Measurements from ENCODE around the gene APBA2.
"Not testable (repeated sequence)": the region's sequence is repeated elsewhere in the genome, so short reads cannot be mapped to it uniquely, and the experiment has no call there.

Gene APBA2

DNA sequence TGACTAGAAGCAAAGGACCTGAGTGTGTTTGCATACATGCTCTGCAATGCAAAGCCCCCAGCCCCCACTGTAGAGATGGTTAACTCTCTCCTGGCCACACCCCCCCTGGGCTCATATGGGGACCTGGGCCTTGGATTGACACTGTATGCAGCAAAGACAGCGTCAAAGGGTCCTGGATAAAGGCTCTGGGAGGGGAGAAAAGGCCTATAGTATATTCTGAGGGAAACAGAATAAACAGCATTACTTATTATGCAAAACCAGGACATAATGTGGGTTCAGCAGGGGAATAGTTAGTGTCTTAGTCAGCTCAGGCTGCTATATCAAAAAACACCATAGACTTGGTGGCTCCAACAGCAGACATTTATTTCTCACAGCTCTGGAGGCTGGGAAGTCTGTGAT is 158.7 kb downstream of the APBA2 start:
- ChIA-PET CTCF (no interaction called here), POLR2A (no interaction called here)
- DNase-seq (ENCODE audit: extremely low spot score), result no peak
- TF ChIP-seq, protein P1, sequence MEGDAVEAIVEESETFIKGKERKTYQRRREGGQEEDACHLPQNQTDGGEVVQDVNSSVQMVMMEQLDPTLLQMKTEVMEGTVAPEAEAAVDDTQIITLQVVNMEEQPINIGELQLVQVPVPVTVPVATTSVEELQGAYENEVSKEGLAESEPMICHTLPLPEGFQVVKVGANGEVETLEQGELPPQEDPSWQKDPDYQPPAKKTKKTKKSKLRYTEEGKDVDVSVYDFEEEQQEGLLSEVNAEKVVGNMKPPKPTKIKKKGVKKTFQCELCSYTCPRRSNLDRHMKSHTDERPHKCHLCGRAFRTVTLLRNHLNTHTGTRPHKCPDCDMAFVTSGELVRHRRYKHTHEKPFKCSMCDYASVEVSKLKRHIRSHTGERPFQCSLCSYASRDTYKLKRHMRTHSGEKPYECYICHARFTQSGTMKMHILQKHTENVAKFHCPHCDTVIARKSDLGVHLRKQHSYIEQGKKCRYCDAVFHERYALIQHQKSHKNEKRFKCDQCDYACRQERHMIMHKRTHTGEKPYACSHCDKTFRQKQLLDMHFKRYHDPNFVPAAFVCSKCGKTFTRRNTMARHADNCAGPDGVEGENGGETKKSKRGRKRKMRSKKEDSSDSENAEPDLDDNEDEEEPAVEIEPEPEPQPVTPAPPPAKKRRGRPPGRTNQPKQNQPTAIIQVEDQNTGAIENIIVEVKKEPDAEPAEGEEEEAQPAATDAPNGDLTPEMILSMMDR (IDR thresholded peaks at IDR 0.05; ENCODE audit: control extremely low read depth, extremely low read depth, low read depth, missing control alignments), result no peak

DNA sequence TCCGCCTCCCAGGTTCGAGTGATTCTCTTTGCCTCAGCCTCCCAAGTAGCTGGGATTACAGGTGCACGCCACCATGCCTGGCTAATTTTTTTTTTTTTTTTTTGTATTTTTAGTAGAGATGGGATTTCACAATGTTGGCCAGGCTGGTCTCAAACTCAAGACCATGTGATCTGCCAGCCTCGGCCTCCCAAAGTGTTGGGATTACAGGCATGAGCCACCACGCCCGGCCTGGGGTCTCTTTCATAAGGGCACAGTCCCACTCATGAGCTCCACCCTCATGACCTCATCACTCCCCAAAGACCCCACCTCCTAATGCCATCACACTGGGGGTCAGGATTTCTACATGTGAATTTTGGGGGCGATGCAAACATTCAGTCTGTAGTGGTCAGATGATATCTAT is 159.4 kb downstream of the APBA2 start:
- POLR2A ChIA-PET; CTCF ChIA-PET; DNase-seq (ENCODE audit: extremely low spot score): not testable (repeated sequence)

DNA sequence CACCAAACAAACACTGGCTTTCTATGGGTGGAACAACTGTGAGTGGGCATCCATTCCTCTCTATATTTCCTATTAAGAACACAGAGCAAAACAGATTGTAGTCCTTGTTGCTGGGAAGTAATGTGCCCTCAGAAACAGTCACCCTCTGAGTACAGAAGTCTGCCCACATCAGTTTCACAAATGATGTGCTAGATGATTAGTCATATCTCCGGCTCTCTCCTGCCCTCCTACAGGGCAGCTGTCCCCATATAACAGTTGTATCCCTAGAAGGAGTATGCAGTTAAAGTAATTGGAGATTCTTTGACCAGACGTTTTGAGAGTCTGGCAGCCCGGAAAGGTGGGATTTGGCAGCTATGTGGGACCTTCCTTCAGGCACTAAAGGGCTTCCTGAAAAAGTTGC is 159.9 kb downstream of the APBA2 start:
- ChIA-PET CTCF (no interaction called here), POLR2A (no interaction called here)
- TF ChIP-seq, protein P1 (IDR thresholded peaks at IDR 0.05; ENCODE audit: control extremely low read depth, extremely low read depth, low read depth, missing control alignments), result no peak
- DNase-seq (ENCODE audit: extremely low spot score), result no peak

DNA sequence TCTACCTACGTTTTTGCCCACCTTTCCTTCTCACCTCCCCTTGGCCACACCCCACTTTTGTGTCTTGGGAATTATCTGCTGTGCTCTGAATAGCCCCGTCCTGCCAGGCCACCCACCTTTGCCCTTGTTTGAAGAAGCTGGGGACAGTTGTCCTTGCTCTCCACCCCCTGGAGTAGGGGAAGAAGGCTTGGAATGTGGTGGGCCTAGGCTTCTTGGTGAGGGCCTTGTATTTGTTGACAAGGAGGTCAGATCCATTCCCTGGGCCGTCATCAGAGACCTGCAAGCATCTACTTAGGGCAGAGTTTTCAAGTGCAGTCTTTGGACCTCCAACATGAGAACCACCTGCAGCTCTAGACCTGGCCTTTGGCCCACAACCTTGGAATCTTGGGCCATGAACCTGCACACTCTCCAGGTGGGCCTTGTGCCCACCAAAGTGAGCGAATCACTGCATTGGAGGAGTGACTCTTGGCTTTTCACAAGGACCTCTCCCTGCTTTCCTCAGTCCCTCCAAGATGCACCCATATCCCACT is 160.6 kb downstream of the APBA2 start:
- CTCF ChIA-PET, result no interaction called here
- POLR2A ChIA-PET, result no interaction called here
- DNase-seq (ENCODE audit: extremely low spot score), result no peak
- TF ChIP-seq, protein P1 (IDR thresholded peaks at IDR 0.05; ENCODE audit: control extremely low read depth, extremely low read depth, low read depth, missing control alignments), result no peak

DNA sequence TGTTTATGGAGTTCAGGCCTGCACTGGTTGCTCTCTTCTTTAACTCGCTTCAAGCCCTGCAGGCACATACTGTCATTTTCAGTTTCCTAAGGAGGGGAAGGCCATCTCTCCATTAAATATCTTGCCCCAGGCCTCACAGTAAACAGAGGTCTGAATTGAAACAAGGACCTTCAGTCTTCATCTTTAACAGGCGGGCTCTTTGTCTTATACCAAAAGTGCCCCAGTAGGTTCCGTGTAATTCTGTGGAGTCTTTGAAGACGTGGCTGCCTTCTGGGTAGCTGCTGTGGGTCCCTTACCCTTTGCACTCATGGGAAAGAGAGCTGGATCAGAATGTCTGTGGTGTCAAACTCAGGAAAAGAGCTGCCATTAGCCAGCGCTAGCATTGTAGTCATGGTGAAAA is 161.2 kb downstream of the APBA2 start:
- TF ChIP-seq, protein P1 (IDR thresholded peaks at IDR 0.05; ENCODE audit: control extremely low read depth, extremely low read depth, low read depth, missing control alignments), result no peak
- POLR2A ChIA-PET, result no interaction called here
- no peak for DNase-seq (ENCODE audit: extremely low spot score)
- CTCF ChIA-PET, result no interaction called here

DNA sequence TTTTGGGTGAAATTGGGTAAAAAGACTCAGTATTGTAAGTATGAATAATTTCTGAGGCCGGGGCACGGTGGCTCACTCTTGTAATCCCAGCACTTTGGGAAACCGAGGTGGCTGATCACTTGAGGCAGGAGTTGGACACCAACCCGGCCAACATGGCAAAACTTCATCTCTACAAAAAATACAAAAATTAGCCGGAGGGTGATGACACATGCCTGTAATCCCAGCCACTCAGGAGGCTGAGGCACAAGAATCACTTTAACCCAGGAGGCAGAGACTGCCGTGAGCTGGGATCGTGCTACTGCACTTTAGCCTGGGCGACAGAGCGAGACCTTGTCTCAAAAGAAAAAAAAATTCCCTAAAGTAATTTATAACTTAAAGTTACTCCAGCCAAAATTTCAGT is 162.2 kb downstream of the APBA2 start:
- no peak for DNase-seq (ENCODE audit: extremely low spot score)
- TF ChIP-seq, protein P1 (IDR thresholded peaks at IDR 0.05; ENCODE audit: control extremely low read depth, extremely low read depth, low read depth, missing control alignments), result no peak
- ChIA-PET CTCF (no interaction called here), POLR2A (no interaction called here)

DNA sequence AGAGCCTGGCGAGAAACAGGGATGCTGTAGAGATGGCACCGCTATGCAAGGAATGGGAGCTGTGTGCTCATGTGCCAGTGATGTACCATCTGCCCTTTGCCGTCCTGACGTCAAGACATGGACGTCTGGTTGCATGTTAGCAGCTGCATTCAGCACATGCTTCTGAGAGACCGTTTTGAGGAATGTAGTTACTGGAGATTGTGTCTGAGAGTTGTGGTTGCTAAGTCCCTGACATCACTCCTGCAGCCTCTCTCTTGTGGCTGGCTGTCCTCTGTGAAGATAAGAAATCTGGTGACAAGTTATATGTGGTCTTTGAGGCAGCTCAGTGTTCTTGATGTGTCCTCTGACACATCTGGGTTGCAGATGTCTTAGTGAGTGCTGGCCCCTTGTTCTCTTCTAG is 165.1 kb downstream of the APBA2 start:
- POLR2A ChIA-PET, result no interaction called here

More for the DNA sequence above, 165.1 kb downstream of the APBA2 start:
- CTCF ChIA-PET, result interaction anchor here (1.2 to 1.3 kb wide), 2 partner anchors 29 to 51 kb away, joined by 3 read pairs; no protein-coding TSS in a partner anchor
- TF ChIP-seq, protein P1 (IDR thresholded peaks at IDR 0.05; ENCODE audit: control extremely low read depth, extremely low read depth, low read depth, missing control alignments), result no peak
- DNase-seq (ENCODE audit: extremely low spot score), result no peak
